DOHH2 (cell line): ENCODE data around the gene SLC38A1.
"Not testable (repeated sequence)": the region's sequence is repeated elsewhere in the genome, so short reads cannot be mapped to it uniquely, and the experiment has no call there.

Source experiments
- EZH2phosphoT487 ChIP-seq: fragments of 200-600 bp; sonication (generic); IDR thresholded peaks from 2 replicates; pipeline ENCODE4 v1.6.1; 2017; ENCODE audit warnings: borderline replicate concordance, mild to moderate bottlenecking, antibody characterized with exemption, low read length, moderate library complexity, mixed read lengths
- TF ChIP-seq, protein P1 (sequence below): fragments of 200-600 bp; sonication (generic); IDR thresholded peaks from one replicate; pipeline ENCODE4 v1.5.1; 2014; ENCODE audit warnings: antibody characterized with exemption, mild to moderate bottlenecking, low read depth, low read length; ENCODE audit not compliant: poor library complexity, severe bottlenecking

DNA sequence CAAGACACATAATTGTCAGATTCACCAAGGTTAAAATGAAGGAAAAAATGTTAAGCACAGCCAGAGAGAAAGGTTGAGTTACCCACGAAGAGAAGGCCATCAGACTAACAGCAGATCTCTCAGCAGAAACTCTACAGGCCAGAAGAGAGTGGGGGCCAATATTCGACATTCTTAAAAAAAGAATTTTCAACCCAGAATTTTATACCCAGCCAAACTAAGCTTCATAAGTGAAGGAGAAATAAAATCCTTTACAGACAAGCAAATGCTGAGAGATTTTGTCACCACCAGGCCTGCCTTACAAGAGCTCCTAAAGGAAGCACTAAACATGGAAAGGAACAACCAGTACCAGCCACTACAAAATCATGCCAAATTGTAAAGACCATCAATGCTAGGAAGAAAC lies 16.3 kb upstream of the SLC38A1 start:
- TF ChIP-seq, protein P1, sequence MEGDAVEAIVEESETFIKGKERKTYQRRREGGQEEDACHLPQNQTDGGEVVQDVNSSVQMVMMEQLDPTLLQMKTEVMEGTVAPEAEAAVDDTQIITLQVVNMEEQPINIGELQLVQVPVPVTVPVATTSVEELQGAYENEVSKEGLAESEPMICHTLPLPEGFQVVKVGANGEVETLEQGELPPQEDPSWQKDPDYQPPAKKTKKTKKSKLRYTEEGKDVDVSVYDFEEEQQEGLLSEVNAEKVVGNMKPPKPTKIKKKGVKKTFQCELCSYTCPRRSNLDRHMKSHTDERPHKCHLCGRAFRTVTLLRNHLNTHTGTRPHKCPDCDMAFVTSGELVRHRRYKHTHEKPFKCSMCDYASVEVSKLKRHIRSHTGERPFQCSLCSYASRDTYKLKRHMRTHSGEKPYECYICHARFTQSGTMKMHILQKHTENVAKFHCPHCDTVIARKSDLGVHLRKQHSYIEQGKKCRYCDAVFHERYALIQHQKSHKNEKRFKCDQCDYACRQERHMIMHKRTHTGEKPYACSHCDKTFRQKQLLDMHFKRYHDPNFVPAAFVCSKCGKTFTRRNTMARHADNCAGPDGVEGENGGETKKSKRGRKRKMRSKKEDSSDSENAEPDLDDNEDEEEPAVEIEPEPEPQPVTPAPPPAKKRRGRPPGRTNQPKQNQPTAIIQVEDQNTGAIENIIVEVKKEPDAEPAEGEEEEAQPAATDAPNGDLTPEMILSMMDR = not testable (repeated sequence)
- not testable (repeated sequence) for TF ChIP-seq EZH2phosphoT487
